Calu3 (cell line): ENCODE measurements around the gene RND3. TPM values are rescaled to one million over a fixed set of nuclear protein-coding genes. Genes with fewer than 3 reads are reported as not detected.

ENCODE experiments used
- BruUV-seq: library from RNA; stranded (reverse); fragments of 400-500 nt; replicated peaks from 2 replicates; lab custom pipeline; 2021; lab: Mats Ljungman, UMichigan
- CTCF ChIA-PET: fragments of 300-600 bp; sonication (Branson Sonifier 250); formaldehyde crosslinking; loops from one replicate; lab custom pipeline; 2022; ENCODE audit warnings: antibody characterized with exemption; lab: Charles Lee
- DNase-seq: peaks from one replicate; pipeline ENCODE4 v3.0.0; 2022
- H3K27ac Mint-ChIP-seq: one replicate; pipeline ENCODE4 v1.8.0; 2022; ENCODE audit warnings: mixed read lengths; ENCODE audit not compliant: unreplicated experiment
- H3K27me3 Mint-ChIP-seq: one replicate; pipeline ENCODE4 v1.8.0; 2022; ENCODE audit warnings: mixed read lengths; ENCODE audit not compliant: unreplicated experiment
- H3K36me3 Mint-ChIP-seq: one replicate; pipeline ENCODE4 v1.8.0; 2022; ENCODE audit warnings: mild to moderate bottlenecking, moderate library complexity, mixed read lengths; ENCODE audit not compliant: insufficient read depth, unreplicated experiment
- H3K4me1 Mint-ChIP-seq: one replicate; pipeline ENCODE4 v1.8.0; 2022; ENCODE audit warnings: mild to moderate bottlenecking, low read depth, mixed read lengths; ENCODE audit not compliant: unreplicated experiment
- H3K4me3 Mint-ChIP-seq: one replicate; pipeline ENCODE4 v1.8.0; 2022; ENCODE audit warnings: mild to moderate bottlenecking, low read depth, moderate library complexity, mixed read lengths; ENCODE audit not compliant: unreplicated experiment
- H3K9me3 Mint-ChIP-seq: one replicate; pipeline ENCODE4 v1.8.0; 2022; ENCODE audit warnings: low read depth, mixed read lengths; ENCODE audit not compliant: unreplicated experiment
- intact Hi-C: fragments of 100-400 bp; cut with micrococcal nuclease; formaldehyde crosslinking; loops from one replicate; pipeline ENCODE4 v1.10.0; 2022; ENCODE audit not compliant: unreplicated experiment
- total RNA-seq: library from RNA; stranded (reverse); gene quantifications from 2 replicates; pipeline ENCODE4 v1.2.3, GENCODE V29; 2022
- TF ChIP-seq, protein P1 (sequence below): fragments of 200-600 bp; IDR thresholded peaks from one replicate; pipeline ENCODE4 v1.8.0; 2022; ENCODE audit warnings: antibody characterized with exemption; ENCODE audit not compliant: unreplicated experiment

The RND3 gene
- total RNA-seq, 1 experiment from 2014 or later = 118 TPM

DNA sequence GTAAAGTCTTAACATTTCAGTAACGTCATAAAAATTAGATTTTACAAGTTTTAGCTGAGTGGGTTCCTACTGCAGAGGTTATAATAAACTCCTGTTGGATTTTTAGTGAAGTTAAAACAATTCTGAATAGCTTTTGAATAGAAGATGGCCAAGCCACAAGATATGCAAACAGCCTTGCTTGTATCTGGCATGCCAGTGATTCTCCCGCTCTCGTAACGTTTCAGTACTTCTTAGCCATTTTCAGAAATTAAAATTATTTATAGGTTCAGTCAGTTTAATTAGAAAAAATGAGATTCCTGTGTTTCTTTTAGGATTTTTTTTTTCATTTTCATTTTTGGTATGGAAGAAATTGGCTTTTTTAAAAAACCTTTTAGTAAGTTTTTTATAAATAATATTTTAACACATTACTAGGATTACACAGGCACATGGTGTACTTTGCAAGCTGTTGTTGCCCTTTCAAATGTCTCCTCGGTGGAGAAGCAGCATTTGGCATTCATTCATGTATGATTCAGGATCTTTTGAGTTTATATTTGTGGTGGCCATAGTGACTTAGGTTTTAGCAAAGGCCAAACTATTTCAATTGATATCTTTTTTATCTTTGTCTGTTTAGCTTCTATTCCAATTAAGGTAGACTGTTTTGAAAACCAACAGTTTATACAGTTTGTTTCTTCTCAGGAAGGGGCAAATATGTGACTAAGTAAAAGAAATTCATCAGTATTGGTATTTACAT lies 30.6 kb upstream of the RND3 start:
- Mint-ChIP-seq H3K4me3 (no peak overlapping the region), H3K4me1 (peaks cover 33% of the 10 kb centered on the region), H3K27me3 (no peaks in the 10 kb centered on the region), H3K36me3 (no peaks in the 10 kb centered on the region), H3K27ac (no peak overlapping the region), H3K9me3 (peaks cover 6% of the 10 kb centered on the region)
- no TSS peak for BruUV-seq
- intact Hi-C loops = no loop called here
- TF ChIP-seq, protein P1, sequence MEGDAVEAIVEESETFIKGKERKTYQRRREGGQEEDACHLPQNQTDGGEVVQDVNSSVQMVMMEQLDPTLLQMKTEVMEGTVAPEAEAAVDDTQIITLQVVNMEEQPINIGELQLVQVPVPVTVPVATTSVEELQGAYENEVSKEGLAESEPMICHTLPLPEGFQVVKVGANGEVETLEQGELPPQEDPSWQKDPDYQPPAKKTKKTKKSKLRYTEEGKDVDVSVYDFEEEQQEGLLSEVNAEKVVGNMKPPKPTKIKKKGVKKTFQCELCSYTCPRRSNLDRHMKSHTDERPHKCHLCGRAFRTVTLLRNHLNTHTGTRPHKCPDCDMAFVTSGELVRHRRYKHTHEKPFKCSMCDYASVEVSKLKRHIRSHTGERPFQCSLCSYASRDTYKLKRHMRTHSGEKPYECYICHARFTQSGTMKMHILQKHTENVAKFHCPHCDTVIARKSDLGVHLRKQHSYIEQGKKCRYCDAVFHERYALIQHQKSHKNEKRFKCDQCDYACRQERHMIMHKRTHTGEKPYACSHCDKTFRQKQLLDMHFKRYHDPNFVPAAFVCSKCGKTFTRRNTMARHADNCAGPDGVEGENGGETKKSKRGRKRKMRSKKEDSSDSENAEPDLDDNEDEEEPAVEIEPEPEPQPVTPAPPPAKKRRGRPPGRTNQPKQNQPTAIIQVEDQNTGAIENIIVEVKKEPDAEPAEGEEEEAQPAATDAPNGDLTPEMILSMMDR = no peak
- DNase-seq = no peak
- CTCF ChIA-PET = interaction anchor here (0.8 kb wide), 1 partner anchor 111 kb away, joined by 3 read pairs; no protein-coding TSS in a partner anchor

DNA sequence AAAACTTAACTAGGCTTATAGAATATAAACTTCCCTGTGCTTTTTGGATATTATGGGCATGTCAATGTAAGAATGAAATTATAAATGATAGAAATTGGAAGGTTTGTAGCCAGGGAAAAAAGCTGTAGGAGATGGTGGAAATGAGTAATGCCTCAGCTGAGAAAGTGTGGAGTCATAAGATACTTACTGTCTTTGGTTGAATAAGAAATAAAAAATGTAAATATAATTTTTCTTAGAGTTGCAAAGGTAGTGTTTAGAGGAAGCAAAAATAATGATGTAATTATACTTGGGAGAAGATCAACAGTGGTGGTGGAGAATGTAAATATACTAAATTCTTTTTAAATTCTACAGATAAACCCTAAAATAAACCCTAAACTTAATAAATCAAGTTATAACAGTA lies 26.2 kb upstream of the RND3 start:
- no peaks in the 10 kb centered on the region for H3K27me3 Mint-ChIP-seq
- no peaks in the 10 kb centered on the region for H3K9me3 Mint-ChIP-seq
- H3K4me1 Mint-ChIP-seq = peaks cover 11% of the 10 kb centered on the region
- CTCF ChIA-PET = no interaction called here
- TF ChIP-seq, protein P1 = no peak
- no peak overlapping the region for H3K27ac Mint-ChIP-seq
- DNase-seq = no peak
- no peak overlapping the region for H3K4me3 Mint-ChIP-seq
- H3K36me3 Mint-ChIP-seq = no peaks in the 10 kb centered on the region
- intact Hi-C loops = loop anchor here (2.0 kb wide), 1 partner anchor 21 kb away; no protein-coding TSS in a partner anchor
- no TSS peak for BruUV-seq

DNA sequence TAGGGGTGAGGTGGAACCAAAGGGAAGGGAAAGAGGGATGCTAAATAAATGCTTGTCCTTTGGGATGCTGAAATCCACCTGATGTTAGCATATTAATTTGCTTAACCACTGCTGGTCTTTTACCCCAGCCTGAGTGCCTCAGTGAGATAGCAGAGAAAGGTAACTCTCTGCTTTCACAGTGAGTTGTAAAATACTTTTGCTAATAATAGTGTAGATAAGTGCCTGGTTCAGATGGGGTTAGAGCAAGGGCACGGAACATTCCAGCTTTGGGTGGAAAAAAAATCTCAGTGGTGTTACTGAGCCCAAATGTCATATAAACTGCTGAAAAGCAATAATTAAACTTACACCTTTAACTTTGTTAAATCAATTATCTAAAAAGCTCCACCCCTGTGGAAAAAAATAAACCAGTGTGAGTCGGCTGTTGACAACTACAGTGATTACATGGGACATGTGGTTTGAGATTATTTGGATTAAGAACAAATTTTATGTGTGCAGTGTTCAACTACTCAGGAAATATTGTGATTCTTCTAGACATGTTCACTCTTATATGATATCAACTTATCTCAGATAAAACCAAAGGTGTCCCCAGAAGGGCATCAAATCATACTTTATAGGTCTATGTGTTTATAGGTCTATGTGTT lies 21.1 kb upstream of the RND3 start:
- Mint-ChIP-seq H3K27me3 (no peaks in the 10 kb centered on the region), H3K36me3 (no peaks in the 10 kb centered on the region), H3K9me3 (no peaks in the 10 kb centered on the region), H3K27ac (no peak overlapping the region), H3K4me1 (peaks cover 8% of the 10 kb centered on the region), H3K4me3 (no peak overlapping the region)
- DNase-seq = no peak
- no TSS peak for BruUV-seq
- CTCF ChIA-PET = no interaction called here
- TF ChIP-seq, protein P1 = no peak
- intact Hi-C loops = no loop called here

DNA sequence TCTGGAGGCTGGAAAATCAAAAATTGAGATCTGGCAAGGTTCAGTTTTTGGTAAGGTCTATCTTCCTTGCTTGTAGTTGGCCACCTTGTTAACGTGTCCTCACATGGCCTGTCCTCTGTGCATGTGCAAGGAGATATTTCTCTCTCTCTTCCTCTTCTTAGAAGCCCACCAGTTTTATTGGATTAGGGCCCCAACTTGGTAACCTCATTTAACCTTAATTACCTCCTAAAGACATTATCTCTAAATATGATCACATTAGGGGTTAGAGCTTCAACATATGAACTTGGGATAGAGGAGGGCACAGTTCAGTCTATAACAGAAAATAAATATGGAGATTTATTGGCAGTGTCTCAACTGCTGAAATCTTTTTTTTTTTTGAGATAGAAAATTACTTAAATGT lies 19.6 kb upstream of the RND3 start:
- intact Hi-C loops = no loop called here
- BruUV-seq = no TSS peak
- Mint-ChIP-seq H3K27me3 (no peaks in the 10 kb centered on the region), H3K27ac (no peak overlapping the region), H3K9me3 (no peaks in the 10 kb centered on the region), H3K4me3 (no peak overlapping the region), H3K4me1 (no peaks in the 10 kb centered on the region), H3K36me3 (no peaks in the 10 kb centered on the region)
- TF ChIP-seq, protein P1 = no peak
- CTCF ChIA-PET = no interaction called here
- DNase-seq = no peak
